ENCODE data around the gene WDR55. TPM values are rescaled to one million over a fixed set of nuclear protein-coding genes. Genes with fewer than 3 reads are reported as not detected.

WDR55 gene
- total and polyA plus RNA-seq, 2 of the 13 experiments (the other 11 are each of a cell fraction or from before 2014, with no cell fraction given) = 17.7 to 18.2 TPM

DNA sequence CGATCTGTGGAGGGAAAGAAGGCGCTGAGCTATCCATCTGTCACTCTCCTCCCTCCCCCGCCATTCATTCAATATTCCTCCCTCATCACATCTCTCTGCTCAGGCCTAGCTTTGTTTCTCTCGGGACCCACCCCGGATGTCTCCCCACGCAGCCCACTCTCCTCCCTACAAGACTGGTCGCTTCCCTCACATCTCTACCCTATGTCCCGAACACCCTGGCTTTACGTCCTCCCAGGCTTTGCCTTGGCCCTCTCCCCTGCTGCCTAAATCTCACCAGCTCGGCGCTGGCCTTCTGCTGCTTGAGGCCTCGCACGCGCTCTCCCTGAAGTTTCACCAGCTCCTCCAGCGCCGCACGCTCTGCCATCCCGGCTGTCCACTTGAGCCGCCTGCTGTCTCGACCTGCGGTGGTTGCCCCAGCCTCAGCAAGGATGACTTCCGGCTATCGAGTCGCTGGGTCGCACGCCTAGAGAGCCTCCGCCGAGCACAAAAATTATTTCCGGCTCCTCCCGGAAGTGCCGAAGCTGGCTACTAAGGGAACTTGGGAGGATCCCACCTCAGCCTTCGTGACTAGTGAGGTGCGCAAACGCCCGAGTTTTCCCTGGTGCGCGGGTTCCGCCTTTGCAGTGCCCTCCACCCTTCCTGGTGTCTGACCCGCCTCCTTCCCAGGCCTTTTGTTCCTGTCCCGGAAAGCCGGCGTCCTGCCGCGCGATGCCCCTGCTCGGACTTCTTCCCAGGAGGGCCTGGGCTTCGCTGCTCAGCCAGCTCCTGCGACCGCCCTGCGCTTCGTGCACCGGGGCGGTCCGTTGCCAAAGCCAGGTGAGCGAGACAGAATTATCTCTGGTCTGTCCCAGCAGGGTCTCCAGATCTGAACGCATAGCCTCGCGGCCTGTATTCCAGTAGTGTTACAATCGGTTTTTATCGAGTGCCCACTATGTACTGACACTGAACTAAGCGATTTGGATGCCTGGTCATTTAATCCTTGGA lies 26.5 kb downstream of the WDR55 start, which contains the start of the genes HARS1 and HARS2 (continued):
- TF ChIP-seq MEF2D (CRISPR knock-in tag; IDR thresholded peaks at IDR 0.05) = peak; percentile 94
- no peak for TF ChIP-seq ZFP36L2 (CRISPR knock-in tag; IDR thresholded peaks at IDR 0.05)
- TF ChIP-seq HDAC6 (IDR thresholded peaks at IDR 0.05; ENCODE audit: low read depth, low read length) = no peak
- TF ChIP-seq NFE2L1 (CRISPR knock-in tag; IDR thresholded peaks at IDR 0.05; ENCODE audit: borderline replicate concordance) = peak; percentile 68
- TF ChIP-seq, protein P1, sequence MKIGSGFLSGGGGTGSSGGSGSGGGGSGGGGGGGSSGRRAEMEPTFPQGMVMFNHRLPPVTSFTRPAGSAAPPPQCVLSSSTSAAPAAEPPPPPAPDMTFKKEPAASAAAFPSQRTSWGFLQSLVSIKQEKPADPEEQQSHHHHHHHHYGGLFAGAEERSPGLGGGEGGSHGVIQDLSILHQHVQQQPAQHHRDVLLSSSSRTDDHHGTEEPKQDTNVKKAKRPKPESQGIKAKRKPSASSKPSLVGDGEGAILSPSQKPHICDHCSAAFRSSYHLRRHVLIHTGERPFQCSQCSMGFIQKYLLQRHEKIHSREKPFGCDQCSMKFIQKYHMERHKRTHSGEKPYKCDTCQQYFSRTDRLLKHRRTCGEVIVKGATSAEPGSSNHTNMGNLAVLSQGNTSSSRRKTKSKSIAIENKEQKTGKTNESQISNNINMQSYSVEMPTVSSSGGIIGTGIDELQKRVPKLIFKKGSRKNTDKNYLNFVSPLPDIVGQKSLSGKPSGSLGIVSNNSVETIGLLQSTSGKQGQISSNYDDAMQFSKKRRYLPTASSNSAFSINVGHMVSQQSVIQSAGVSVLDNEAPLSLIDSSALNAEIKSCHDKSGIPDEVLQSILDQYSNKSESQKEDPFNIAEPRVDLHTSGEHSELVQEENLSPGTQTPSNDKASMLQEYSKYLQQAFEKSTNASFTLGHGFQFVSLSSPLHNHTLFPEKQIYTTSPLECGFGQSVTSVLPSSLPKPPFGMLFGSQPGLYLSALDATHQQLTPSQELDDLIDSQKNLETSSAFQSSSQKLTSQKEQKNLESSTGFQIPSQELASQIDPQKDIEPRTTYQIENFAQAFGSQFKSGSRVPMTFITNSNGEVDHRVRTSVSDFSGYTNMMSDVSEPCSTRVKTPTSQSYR (CRISPR knock-in tag; IDR thresholded peaks at IDR 0.05; ENCODE audit: borderline replicate concordance) = no peak; the same call in 1 of the 2 replicates
- TF ChIP-seq JARID2 (CRISPR knock-in tag; IDR thresholded peaks at IDR 0.05; ENCODE audit: insufficient replicate concordance) = no peak
- TF ChIP-seq, protein P2, sequence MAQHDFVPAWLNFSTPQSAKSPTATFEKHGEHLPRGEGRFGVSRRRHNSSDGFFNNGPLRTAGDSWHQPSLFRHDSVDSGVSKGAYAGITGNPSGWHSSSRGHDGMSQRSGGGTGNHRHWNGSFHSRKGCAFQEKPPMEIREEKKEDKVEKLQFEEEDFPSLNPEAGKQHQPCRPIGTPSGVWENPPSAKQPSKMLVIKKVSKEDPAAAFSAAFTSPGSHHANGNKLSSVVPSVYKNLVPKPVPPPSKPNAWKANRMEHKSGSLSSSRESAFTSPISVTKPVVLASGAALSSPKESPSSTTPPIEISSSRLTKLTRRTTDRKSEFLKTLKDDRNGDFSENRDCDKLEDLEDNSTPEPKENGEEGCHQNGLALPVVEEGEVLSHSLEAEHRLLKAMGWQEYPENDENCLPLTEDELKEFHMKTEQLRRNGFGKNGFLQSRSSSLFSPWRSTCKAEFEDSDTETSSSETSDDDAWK (CRISPR knock-in tag; IDR thresholded peaks at IDR 0.05) = no peak
- TF ChIP-seq, protein P3, sequence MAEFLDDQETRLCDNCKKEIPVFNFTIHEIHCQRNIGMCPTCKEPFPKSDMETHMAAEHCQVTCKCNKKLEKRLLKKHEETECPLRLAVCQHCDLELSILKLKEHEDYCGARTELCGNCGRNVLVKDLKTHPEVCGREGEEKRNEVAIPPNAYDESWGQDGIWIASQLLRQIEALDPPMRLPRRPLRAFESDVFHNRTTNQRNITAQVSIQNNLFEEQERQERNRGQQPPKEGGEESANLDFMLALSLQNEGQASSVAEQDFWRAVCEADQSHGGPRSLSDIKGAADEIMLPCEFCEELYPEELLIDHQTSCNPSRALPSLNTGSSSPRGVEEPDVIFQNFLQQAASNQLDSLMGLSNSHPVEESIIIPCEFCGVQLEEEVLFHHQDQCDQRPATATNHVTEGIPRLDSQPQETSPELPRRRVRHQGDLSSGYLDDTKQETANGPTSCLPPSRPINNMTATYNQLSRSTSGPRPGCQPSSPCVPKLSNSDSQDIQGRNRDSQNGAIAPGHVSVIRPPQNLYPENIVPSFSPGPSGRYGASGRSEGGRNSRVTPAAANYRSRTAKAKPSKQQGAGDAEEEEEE (CRISPR knock-in tag; IDR thresholded peaks at IDR 0.05; ENCODE audit: borderline replicate concordance) = no peak
- TF ChIP-seq ZNF446 (CRISPR knock-in tag; IDR thresholded peaks at IDR 0.05) = peak; percentile 64; the same call in 1 of the 2 replicates
- peak; percentile 79; the same call in 1 of the 2 replicates for TF ChIP-seq SNAI1 (CRISPR knock-in tag; IDR thresholded peaks at IDR 0.05; ENCODE audit: borderline replicate concordance)
- TF ChIP-seq TGIF2 (CRISPR knock-in tag; IDR thresholded peaks at IDR 0.05) = peak; percentile 79; the same call in 1 of the 2 replicates
- 0 out of 2 replicates have a peak, but pooled peaks have one; percentile 60 for TF ChIP-seq SP2 (CRISPR knock-in tag; IDR thresholded peaks at IDR 0.05)
- no peak for TF ChIP-seq HMG20B (CRISPR knock-in tag; conservative IDR thresholded peaks at IDR 0.05)
- TF ChIP-seq, protein P4, sequence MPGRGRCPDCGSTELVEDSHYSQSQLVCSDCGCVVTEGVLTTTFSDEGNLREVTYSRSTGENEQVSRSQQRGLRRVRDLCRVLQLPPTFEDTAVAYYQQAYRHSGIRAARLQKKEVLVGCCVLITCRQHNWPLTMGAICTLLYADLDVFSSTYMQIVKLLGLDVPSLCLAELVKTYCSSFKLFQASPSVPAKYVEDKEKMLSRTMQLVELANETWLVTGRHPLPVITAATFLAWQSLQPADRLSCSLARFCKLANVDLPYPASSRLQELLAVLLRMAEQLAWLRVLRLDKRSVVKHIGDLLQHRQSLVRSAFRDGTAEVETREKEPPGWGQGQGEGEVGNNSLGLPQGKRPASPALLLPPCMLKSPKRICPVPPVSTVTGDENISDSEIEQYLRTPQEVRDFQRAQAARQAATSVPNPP (CRISPR knock-in tag; IDR thresholded peaks at IDR 0.05) = peak; percentile 81; the same call in 1 of the 2 replicates
- TF ChIP-seq ZFP90 (CRISPR knock-in tag; IDR thresholded peaks at IDR 0.05; ENCODE audit: borderline replicate concordance) = peak; percentile 84
- TF ChIP-seq NR2F2 (IDR thresholded peaks at IDR 0.05; ENCODE audit: borderline replicate concordance, low read depth) = no peak
- peak; percentile 79; the same call in 1 of the 2 replicates for TF ChIP-seq ZNF138 (CRISPR knock-in tag; IDR thresholded peaks at IDR 0.05; ENCODE audit: low read depth)
- no peak for TF ChIP-seq PPARG (CRISPR knock-in tag; conservative IDR thresholded peaks at IDR 0.05)
- TF ChIP-seq ZNF10 (CRISPR knock-in tag; IDR thresholded peaks at IDR 0.05; ENCODE audit: borderline replicate concordance, low read depth) = no peak
- TF ChIP-seq KDM5B (CRISPR knock-in tag; IDR thresholded peaks at IDR 0.05; ENCODE audit: borderline replicate concordance) = peak; percentile 95
- TF ChIP-seq FOSL1 (CRISPR knock-in tag; IDR thresholded peaks at IDR 0.05; ENCODE audit: borderline replicate concordance) = no peak

Measured in HepG2 (cell line).